Gastrocnemius medialis (tissue), 4 donors: Measurements from ENCODE around the gene HES4.

Experiments used
- POLR2A ChIP-seq, 2 donors: fragments of 450-650 bp; IDR thresholded peaks; one replicate each; pipeline ENCODE4 v1.6.1; 2017; ENCODE audit warnings: antibody characterized with exemption in 2 of 2, mild to moderate bottlenecking in 2 of 2, moderate library complexity in 2 of 2
- TF ChIP-seq, protein P1 (sequence below), 5 experiments: fragments of 450-650 bp in 3 of 5; fragments of 200-600 bp in 2 of 5; sonication (generic) in 2 of 5; IDR thresholded peaks in 4 of 5; conservative IDR thresholded peaks in 1 of 5; 1 replicate in 4 of 5; 2 replicates in 1 of 5; pipeline ENCODE4 v1.5.1; 2016 to 2019; ENCODE audit warnings: antibody characterized with exemption in 5 of 5, mild to moderate bottlenecking in 3 of 5, moderate library complexity in 3 of 5

DNA sequence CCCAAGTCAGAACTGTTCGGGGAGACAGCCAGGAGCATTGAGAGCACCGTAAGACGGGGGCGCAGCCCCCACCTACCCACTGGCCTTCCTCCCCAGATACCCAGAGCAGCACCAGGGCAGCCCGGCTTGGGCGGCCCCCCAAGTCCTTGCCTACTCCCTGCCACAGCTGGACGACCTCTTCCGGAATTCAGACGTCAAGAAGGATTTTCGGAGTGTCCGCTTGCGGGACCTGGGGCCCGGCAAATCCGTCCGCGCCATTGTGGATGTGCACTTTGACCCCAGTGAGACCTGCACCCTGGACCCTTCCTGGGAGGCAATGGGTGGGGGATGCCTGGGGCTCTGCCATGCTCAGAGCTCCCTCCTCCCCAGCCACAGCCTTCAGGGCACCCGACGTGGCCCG lies 47.5 kb upstream of the HES4 start:
- TF ChIP-seq, protein P1, sequence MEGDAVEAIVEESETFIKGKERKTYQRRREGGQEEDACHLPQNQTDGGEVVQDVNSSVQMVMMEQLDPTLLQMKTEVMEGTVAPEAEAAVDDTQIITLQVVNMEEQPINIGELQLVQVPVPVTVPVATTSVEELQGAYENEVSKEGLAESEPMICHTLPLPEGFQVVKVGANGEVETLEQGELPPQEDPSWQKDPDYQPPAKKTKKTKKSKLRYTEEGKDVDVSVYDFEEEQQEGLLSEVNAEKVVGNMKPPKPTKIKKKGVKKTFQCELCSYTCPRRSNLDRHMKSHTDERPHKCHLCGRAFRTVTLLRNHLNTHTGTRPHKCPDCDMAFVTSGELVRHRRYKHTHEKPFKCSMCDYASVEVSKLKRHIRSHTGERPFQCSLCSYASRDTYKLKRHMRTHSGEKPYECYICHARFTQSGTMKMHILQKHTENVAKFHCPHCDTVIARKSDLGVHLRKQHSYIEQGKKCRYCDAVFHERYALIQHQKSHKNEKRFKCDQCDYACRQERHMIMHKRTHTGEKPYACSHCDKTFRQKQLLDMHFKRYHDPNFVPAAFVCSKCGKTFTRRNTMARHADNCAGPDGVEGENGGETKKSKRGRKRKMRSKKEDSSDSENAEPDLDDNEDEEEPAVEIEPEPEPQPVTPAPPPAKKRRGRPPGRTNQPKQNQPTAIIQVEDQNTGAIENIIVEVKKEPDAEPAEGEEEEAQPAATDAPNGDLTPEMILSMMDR (IDR thresholded peaks at IDR 0.05 in 4 of 5, conservative IDR thresholded peaks at IDR 0.05 in 1 of 5): no peak
- no peak for TF ChIP-seq POLR2A (IDR thresholded peaks at IDR 0.05)
